Measurements from ENCODE around the gene PXK.

PXK gene

DNA sequence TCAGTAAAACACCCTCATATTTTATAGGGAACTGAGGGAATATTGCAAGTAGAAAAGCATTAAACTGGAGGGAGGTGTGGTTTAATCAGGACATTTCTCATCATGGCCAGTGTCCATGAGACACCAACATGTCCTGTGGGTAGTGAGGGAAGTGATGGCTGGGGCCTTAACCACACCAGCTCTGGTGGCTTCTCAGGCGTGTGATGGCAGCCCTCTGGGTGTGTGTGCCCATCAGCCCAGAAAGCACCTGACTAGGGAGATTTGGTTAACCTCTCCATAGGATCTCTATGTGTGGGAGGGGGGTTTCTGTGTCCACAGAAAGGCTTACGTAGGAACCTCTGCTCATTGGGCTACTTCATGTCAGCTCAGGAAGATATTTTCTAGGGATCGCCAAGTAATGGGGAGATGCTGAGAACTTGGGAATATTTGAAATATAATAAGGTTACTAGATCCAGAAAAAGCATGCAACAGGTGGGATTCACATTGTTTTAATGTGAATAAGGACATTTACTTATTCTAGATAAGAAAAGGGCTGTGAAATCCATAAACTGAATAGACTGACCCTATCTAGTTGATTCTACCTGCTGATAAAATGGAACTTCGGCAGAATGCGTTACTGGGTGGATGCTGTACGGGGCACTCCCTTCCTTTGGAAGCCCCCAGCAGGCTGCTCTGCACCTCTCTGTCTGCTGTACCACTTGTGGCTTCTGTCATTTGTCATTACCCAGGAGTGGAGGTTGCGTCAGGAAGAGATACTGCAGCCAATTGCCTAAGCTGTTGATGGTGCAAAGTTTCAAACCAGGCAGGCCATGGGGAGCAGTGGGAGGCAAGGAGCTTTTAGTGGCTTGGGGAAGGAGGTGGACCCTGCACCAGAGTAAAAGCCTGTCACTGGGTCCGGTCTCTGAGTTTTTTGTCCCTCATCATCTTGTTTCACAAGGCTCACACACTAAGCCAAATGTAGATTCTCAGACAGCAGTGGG lies 79.4 kb downstream of the PXK start:
- TF ChIP-seq, protein P1, sequence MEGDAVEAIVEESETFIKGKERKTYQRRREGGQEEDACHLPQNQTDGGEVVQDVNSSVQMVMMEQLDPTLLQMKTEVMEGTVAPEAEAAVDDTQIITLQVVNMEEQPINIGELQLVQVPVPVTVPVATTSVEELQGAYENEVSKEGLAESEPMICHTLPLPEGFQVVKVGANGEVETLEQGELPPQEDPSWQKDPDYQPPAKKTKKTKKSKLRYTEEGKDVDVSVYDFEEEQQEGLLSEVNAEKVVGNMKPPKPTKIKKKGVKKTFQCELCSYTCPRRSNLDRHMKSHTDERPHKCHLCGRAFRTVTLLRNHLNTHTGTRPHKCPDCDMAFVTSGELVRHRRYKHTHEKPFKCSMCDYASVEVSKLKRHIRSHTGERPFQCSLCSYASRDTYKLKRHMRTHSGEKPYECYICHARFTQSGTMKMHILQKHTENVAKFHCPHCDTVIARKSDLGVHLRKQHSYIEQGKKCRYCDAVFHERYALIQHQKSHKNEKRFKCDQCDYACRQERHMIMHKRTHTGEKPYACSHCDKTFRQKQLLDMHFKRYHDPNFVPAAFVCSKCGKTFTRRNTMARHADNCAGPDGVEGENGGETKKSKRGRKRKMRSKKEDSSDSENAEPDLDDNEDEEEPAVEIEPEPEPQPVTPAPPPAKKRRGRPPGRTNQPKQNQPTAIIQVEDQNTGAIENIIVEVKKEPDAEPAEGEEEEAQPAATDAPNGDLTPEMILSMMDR (conservative IDR thresholded peaks at IDR 0.05; ENCODE audit: low read depth, low read length): no peak
- Histone ChIP-seq H3K9ac (no peak overlapping the region), H4K20me1 (ENCODE audit: insufficient read depth) (no peaks in the 10 kb centered on the region)

DNA sequence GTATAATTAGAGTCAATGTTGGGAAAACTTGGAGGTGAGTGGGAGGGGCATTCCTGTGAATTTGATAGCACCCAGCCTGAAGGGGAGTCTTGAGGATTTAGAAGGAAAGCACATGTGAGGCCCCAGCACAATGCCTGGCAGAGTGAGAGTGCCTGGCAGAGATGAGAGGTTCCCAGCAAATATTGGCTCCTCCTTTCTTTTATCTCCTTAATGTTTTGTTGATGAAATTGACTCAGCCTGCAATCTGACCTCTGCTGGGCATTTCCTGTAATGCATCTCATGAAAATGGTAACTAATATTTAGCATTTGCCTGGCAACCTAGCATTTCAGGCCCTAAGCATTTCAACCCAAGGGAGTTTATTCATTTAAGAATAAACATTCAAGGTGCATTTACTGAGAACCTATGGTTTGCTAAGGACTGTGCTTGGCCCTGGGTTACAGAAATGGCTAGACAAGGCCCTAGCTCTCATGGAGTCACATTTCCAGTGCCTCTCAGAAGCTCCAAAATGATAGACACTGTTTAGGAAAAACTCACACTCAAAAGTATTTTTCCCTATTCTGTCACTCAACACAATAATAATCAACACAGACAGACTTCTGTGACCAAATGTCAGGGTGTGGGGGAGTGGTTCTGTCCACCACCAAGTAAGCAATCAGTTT lies 82.0 kb downstream of the PXK start:
- H4K20me1 ChIP-seq (ENCODE audit: insufficient read depth): no peaks in the 10 kb centered on the region
- no peaks in the 10 kb centered on the region for H3K36me3 ChIP-seq (ENCODE audit: insufficient read depth)
- no peaks in the 10 kb centered on the region for H3K79me2 ChIP-seq (ENCODE audit: insufficient read depth, low read depth)
- no peak overlapping the region for H3K4me3 ChIP-seq (IDR thresholded peaks at IDR 0.05; ENCODE audit: insufficient read depth, low read depth, low read length)
- no peak overlapping the region for H3K4me2 ChIP-seq
- no peak overlapping the region for H3K27ac ChIP-seq
- H3K9ac ChIP-seq: no peak overlapping the region
- no peaks in the 10 kb centered on the region for H3K27me3 ChIP-seq (ENCODE audit: insufficient read depth, low read depth)
- H2AFZ ChIP-seq (ENCODE audit: low read depth): no peak overlapping the region
- no peaks in the 10 kb centered on the region for H3K4me1 ChIP-seq (ENCODE audit: low read depth, poor library complexity, severe bottlenecking)
- TF ChIP-seq, protein P1 (conservative IDR thresholded peaks at IDR 0.05; ENCODE audit: low read depth, low read length): peak; percentile 67

More for the DNA sequence above, 79.4 kb downstream of the PXK start:
- Histone ChIP-seq H3K27me3 (ENCODE audit: insufficient read depth, low read depth) (no peaks in the 10 kb centered on the region), H3K36me3 (ENCODE audit: insufficient read depth) (no peaks in the 10 kb centered on the region), H3K79me2 (ENCODE audit: insufficient read depth, low read depth) (no peaks in the 10 kb centered on the region), H3K27ac (no peak overlapping the region), H3K4me1 (ENCODE audit: low read depth, poor library complexity, severe bottlenecking) (no peaks in the 10 kb centered on the region), H3K4me2 (no peak overlapping the region), H3K4me3 (IDR thresholded peaks at IDR 0.05; ENCODE audit: insufficient read depth, low read depth, low read length) (no peak overlapping the region), H2AFZ (ENCODE audit: low read depth) (no peak overlapping the region)

DNA sequence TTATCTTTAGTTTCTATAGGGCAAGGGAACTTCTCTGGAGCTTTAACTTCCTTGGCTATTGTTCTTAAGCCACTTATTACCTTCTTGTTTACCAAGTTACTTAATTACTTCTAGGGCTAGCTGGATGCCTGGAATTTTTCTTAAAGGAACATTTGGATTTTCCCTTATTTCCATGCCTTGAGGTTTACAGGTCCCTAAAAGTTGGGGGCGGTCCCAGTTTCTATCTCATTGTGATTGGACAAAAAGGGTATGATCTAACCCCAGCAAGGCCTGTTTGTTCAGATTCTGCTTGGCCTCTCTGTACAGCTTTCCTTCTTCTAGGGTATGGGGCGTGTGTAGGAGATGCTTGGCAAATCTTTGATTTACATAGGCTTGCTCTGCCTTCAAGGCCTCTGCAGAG lies 83.5 kb downstream of the PXK start:
- H3K79me2 ChIP-seq (ENCODE audit: insufficient read depth, low read depth): no peaks in the 10 kb centered on the region
- H3K36me3 ChIP-seq (ENCODE audit: insufficient read depth): no peaks in the 10 kb centered on the region
- no peaks in the 10 kb centered on the region for H3K27me3 ChIP-seq (ENCODE audit: insufficient read depth, low read depth)
- H3K4me2 ChIP-seq: no peak overlapping the region
- H4K20me1 ChIP-seq (ENCODE audit: insufficient read depth): no peaks in the 10 kb centered on the region
- H3K9ac ChIP-seq: no peak overlapping the region
- H3K4me3 ChIP-seq (IDR thresholded peaks at IDR 0.05; ENCODE audit: insufficient read depth, low read depth, low read length): no peak overlapping the region
- no peaks in the 10 kb centered on the region for H3K4me1 ChIP-seq (ENCODE audit: low read depth, poor library complexity, severe bottlenecking)
- TF ChIP-seq, protein P1 (conservative IDR thresholded peaks at IDR 0.05; ENCODE audit: low read depth, low read length): no peak
- no peak overlapping the region for H3K27ac ChIP-seq
- no peak overlapping the region for H2AFZ ChIP-seq (ENCODE audit: low read depth)

DNA sequence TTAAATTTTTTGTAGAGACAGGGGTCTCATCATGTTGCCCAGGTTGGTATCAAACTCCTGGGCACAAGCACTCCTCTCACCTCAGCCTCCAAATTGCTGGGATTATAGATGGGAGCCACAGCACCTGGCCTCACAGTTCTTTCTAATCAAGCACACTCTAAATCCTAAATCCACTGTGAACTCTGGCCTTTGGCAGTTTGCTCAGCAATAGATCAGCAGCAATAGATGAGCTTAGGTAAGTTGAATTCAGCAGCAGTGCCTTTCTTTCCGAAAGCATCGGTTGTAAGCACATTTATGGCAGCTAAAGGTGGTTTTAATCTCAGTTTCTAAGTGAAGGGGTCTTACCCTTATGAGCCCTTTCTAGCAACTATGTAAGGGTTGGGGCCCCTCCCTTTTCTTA lies 84.4 kb downstream of the PXK start:
- no peaks in the 10 kb centered on the region for H3K36me3 ChIP-seq (ENCODE audit: insufficient read depth)
- H3K27me3 ChIP-seq (ENCODE audit: insufficient read depth, low read depth): no peaks in the 10 kb centered on the region
- no peak overlapping the region for H3K4me3 ChIP-seq (IDR thresholded peaks at IDR 0.05; ENCODE audit: insufficient read depth, low read depth, low read length)
- H3K4me1 ChIP-seq (ENCODE audit: low read depth, poor library complexity, severe bottlenecking): no peaks in the 10 kb centered on the region
- H3K4me2 ChIP-seq: no peak overlapping the region
- H4K20me1 ChIP-seq (ENCODE audit: insufficient read depth): no peaks in the 10 kb centered on the region
- no peak overlapping the region for H2AFZ ChIP-seq (ENCODE audit: low read depth)
- H3K9ac ChIP-seq: no peak overlapping the region
- no peaks in the 10 kb centered on the region for H3K79me2 ChIP-seq (ENCODE audit: insufficient read depth, low read depth)
- TF ChIP-seq, protein P1 (conservative IDR thresholded peaks at IDR 0.05; ENCODE audit: low read depth, low read length): no peak
- no peak overlapping the region for H3K27ac ChIP-seq

Data from KMS-11 (cell line).